Vagina (tissue), 2 donors: Measurements from ENCODE around the gene ARSB.

Experiments used
- POLR2A ChIP-seq, 2 donors: fragments of 450-650 bp; IDR thresholded peaks; one replicate each; pipeline ENCODE4 v1.6.1; 2017; ENCODE audit warnings: antibody characterized with exemption in 2 of 2, mild to moderate bottlenecking in 2 of 2, moderate library complexity in 2 of 2
- POLR2AphosphoS5 ChIP-seq, 2 donors: sonication (generic); formaldehyde crosslinking; IDR thresholded peaks; one replicate each; pipeline ENCODE4 v1.9.0; 2017; ENCODE audit warnings: antibody characterized with exemption in 2 of 2, mild to moderate bottlenecking in 2 of 2, low read depth in 1 of 2; ENCODE audit not compliant: insufficient read depth in 1 of 2

DNA sequence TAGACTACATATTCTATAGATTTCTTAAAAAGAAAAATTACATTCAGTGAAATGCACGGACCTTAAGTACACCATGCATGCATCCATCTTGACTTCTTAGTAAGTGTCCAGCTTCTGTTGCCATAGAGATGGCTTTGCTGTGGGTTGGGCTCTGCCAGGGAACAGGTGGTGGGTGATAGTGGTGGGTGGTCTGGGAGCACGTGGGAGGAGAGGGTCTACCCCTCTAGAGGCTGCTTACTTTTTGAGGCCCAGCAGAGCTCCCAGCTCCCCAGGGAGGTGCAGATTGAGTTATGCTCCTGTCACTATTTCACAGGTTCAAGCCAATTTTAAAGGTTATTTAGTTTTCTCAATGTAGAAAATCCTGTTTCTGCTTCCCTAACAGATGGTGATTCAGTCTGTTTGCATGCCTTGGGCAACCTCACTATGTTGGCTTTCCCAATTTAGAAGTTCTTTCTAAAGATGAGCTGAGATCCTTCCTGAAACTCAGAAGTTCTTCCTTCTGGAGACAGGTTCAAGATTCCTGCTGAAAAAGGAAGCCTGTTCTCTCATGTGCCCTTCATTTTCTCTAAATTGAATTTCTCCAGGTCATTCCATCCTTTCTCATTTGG is 229.2 kb downstream of the ARSB start:
- TF ChIP-seq POLR2AphosphoS5 (IDR thresholded peaks at IDR 0.05; ENCODE audit: insufficient read depth in 1 of 2, low read depth in 1 of 2) (no peak), POLR2A (IDR thresholded peaks at IDR 0.05) (no peak)
